ENCODE data around the gene SLC37A3. TPM values are rescaled to one million over a fixed set of nuclear protein-coding genes. Genes with fewer than 3 reads are reported as not detected.
"Not testable (repeated sequence)": the region's sequence is repeated elsewhere in the genome, so short reads cannot be mapped to it uniquely, and the experiment has no call there.

The SLC37A3 gene
- total and polyA plus RNA-seq, 2 donors (not counting 3 experiments of a cell fraction or from before 2014, with no cell fraction given) = 32.7 to 59.7 TPM

GRCh38 chr7:140416560-140416959 is 18.2 kb upstream of the SLC37A3 start:
- CTCF ChIA-PET = interaction anchor here (1.3 kb wide), 1 partner anchor 101 kb away, joined by 3 read pairs; no protein-coding TSS in a partner anchor
- POLR2A ChIA-PET = no interaction called here

GRCh38 chr7:140415816-140416215 is 17.5 kb upstream of the SLC37A3 start:
- POLR2A ChIA-PET; H3K9me1 ChIP-seq (replicated peaks; ENCODE audit: control insufficient read depth, extremely low read depth, insufficient read depth, low read length); H3K4me1 ChIP-seq (ENCODE audit: control insufficient read depth, extremely low read depth, insufficient read depth, low read length); H3K9ac ChIP-seq (replicated peaks; ENCODE audit: extremely low read depth, insufficient read depth, low read length); H3K27me3 ChIP-seq (ENCODE audit: control insufficient read depth in 2 of 2, insufficient read depth in 2 of 2, low read length in 2 of 2); intact Hi-C loops (cut with micrococcal nuclease); DNase-seq (ENCODE audit: low read depth, low spot score); H3K9me3 ChIP-seq (replicated peaks; ENCODE audit: control insufficient read depth, insufficient read depth, low read length); H3K4me2 ChIP-seq (ENCODE audit: insufficient read depth, low read length); H3K36me3 ChIP-seq (ENCODE audit: control insufficient read depth in 2 of 2, extremely low read depth in 1 of 2, insufficient read depth in 2 of 2, low read length in 2 of 2); H3K4me3 ChIP-seq (replicated peaks in 1 of 3; ENCODE audit: insufficient read depth in 1 of 3, low read depth in 1 of 3, low read length in 3 of 3); dilution Hi-C loops (cut with MboI; ENCODE audit: extremely low pct_ligation_motif_present, low sequenced_read_pairs); H3K27ac ChIP-seq (ENCODE audit: insufficient read depth, low read depth, low read length); H3K79me2 ChIP-seq (ENCODE audit: control insufficient read depth, insufficient read depth, low read length); H2AFZ ChIP-seq (ENCODE audit: low read depth, low read length); CTCF ChIA-PET; BruUV-seq (replicated peaks); H4K20me1 ChIP-seq (replicated peaks; ENCODE audit: control insufficient read depth, extremely low read depth, insufficient read depth, low read length); FAIRE-seq: not testable (repeated sequence)

More at GRCh38 chr7:140416560-140416959, 18.2 kb upstream of the SLC37A3 start:
- Histone ChIP-seq H3K4me1 (ENCODE audit: control insufficient read depth, extremely low read depth, insufficient read depth, low read length) (no peaks in the 10 kb centered on the region), H3K27me3 (ENCODE audit: control insufficient read depth in 2 of 2, insufficient read depth in 2 of 2, low read length in 2 of 2) (peaks cover 0 to 2% of the 10 kb centered on the region in 2 experiments), H3K79me2 (ENCODE audit: control insufficient read depth, insufficient read depth, low read length) (no peaks in the 10 kb centered on the region), H3K4me3 (replicated peaks in 1 of 3; ENCODE audit: insufficient read depth in 1 of 3, low read depth in 1 of 3, low read length in 3 of 3) (no peak overlapping the region), H3K9me3 (replicated peaks; ENCODE audit: control insufficient read depth, insufficient read depth, low read length) (no peaks in the 10 kb centered on the region), H3K4me2 (ENCODE audit: insufficient read depth, low read length) (no peak overlapping the region), H3K9me1 (replicated peaks; ENCODE audit: control insufficient read depth, extremely low read depth, insufficient read depth, low read length) (no peaks in the 10 kb centered on the region), H3K27ac (ENCODE audit: insufficient read depth, low read depth, low read length) (no peak overlapping the region), H2AFZ (ENCODE audit: low read depth, low read length) (no peak overlapping the region), H3K9ac (replicated peaks; ENCODE audit: extremely low read depth, insufficient read depth, low read length) (no peak overlapping the region), H4K20me1 (replicated peaks; ENCODE audit: control insufficient read depth, extremely low read depth, insufficient read depth, low read length) (no peaks in the 10 kb centered on the region), H3K36me3 (ENCODE audit: control insufficient read depth in 2 of 2, extremely low read depth in 1 of 2, insufficient read depth in 2 of 2, low read length in 2 of 2) (no peaks in the 10 kb centered on the region)
- dilution Hi-C loops (cut with MboI; ENCODE audit: extremely low pct_ligation_motif_present, low sequenced_read_pairs) = no loop called here
- TF ChIP-seq EZH2 (IDR thresholded peaks at IDR 0.05; ENCODE audit: borderline replicate concordance, low read depth, low read length, severe bottlenecking) (no peak), CTCF (IDR thresholded peaks at IDR 0.05; ENCODE audit: extremely low read depth in 1 of 2, insufficient read depth in 1 of 2, low read depth in 1 of 2, low read length in 2 of 2) (no peak)
- no peak for DNase-seq (ENCODE audit: low read depth, low spot score)
- intact Hi-C loops (cut with micrococcal nuclease) = no loop called here
- FAIRE-seq = no peak
- BruUV-seq (replicated peaks) = no TSS peak
